ENCODE results near the gene SMCHD1.
A peak's percentile ranks its signal among the peaks of the same experiment; 100 is the strongest.
"Not testable (repeated sequence)": the region's sequence is repeated elsewhere in the genome, so short reads cannot be mapped to it uniquely, and the experiment has no call there.

The SMCHD1 gene

GRCh38 chr18:2656237-2656980 lies 883 bp downstream of the SMCHD1 start:
- TF ChIP-seq CTCF (IDR thresholded peaks at IDR 0.05; ENCODE audit: low read depth, low read length), result no peak
- DNase-seq (ENCODE audit: low read depth in 2 of 2), result peak; percentile 45 to 56
- H3K4me3 ChIP-seq (replicated peaks in 1 of 2; ENCODE audit: low read depth in 2 of 2, low read length in 2 of 2), result peak overlapping the region; percentile 90 to 95

DNA sequence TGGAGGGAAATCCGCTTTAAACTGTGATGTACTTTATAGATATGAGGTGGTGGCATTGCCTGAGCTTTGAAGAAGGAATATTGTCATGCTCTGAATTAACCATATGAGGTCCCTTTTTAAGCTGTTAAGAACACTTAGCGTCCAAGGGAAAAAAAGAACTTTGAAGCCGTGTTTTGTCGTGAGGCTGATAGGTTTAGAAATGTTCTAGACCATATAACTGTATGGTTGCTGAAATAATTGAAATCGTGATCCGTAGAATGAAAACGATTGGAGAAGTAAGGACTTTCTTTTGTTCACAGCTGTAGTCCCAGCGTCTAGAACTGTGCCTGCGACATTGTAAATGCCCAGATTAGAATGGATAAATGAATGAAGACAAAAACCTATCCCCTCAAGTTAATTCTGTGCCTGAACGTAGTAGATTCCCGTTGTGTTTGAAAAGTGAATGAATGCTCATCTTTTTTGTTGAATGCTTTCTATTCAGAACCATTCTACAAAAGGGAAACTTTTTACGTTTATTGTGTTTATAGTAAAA lies 1.5 kb downstream of the SMCHD1 start:
- no peak for TF ChIP-seq CTCF (IDR thresholded peaks at IDR 0.05; ENCODE audit: low read depth, low read length)
- peak in 1 of 2 donors; percentile 17 for DNase-seq (ENCODE audit: low read depth in 2 of 2)

GRCh38 chr18:2657788-2658458 lies 2.4 kb downstream of the SMCHD1 start:
- TF ChIP-seq CTCF (IDR thresholded peaks at IDR 0.05; ENCODE audit: low read depth, low read length), result no peak
- DNase-seq (ENCODE audit: low read depth in 2 of 2), result peak; percentile 72 to 80
- peak overlapping the region in 1 of 2 donors; percentile 22 for H3K4me3 ChIP-seq (replicated peaks in 1 of 2; ENCODE audit: low read depth in 2 of 2, low read length in 2 of 2)

More for the DNA sequence above, 1.5 kb downstream of the SMCHD1 start:
- peak overlapping the region; percentile 90 to 95 for H3K4me3 ChIP-seq (replicated peaks in 1 of 2; ENCODE audit: low read depth in 2 of 2, low read length in 2 of 2)

GRCh38 chr18:2660849-2661248 lies 5.3 kb downstream of the SMCHD1 start:
- not testable (repeated sequence) for H3K4me3 ChIP-seq (replicated peaks in 1 of 2; ENCODE audit: low read depth in 2 of 2, low read length in 2 of 2)

DNA sequence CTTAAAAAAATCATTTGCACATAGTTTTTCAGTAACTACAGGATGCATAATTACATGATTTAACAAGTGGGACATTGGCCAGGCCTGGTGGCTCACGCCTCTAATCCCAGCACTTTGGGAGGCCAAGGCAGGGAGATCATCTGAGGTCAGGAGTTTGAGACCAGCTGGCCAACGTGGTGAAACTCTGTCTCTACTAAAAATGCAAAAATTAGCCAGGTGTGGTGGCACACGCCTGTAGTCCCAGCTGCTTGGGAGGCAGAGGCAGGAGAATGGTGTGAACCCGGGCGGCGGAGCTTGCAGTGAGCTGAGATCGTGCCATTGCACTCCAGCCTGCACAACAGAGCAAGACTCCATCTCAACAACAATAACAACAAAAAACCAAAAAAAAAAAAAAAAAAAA lies 6.8 kb downstream of the SMCHD1 start:
- DNase-seq (ENCODE audit: low read depth in 2 of 2); H3K4me3 ChIP-seq (replicated peaks in 1 of 2; ENCODE audit: low read depth in 2 of 2, low read length in 2 of 2): not testable (repeated sequence)

More at GRCh38 chr18:2660849-2661248, 5.3 kb downstream of the SMCHD1 start:
- DNase-seq (ENCODE audit: low read depth in 2 of 2), result not testable (repeated sequence)

- TF ChIP-seq CTCF (IDR thresholded peaks at IDR 0.05; ENCODE audit: low read depth, low read length), result no peak
- DNase-seq (ENCODE audit: low read depth in 2 of 2), result no peak
- H3K4me3 ChIP-seq (replicated peaks in 1 of 2; ENCODE audit: low read depth in 2 of 2, low read length in 2 of 2), result no peak overlapping the region
These were observed 7.5 kb downstream of the SMCHD1 start for GRCh38 chr18:2662990-2663389.

- no peak for TF ChIP-seq CTCF (IDR thresholded peaks at IDR 0.05; ENCODE audit: low read depth, low read length)
- DNase-seq (ENCODE audit: low read depth in 2 of 2), result no peak
- no peak overlapping the region for H3K4me3 ChIP-seq (replicated peaks in 1 of 2; ENCODE audit: low read depth in 2 of 2, low read length in 2 of 2)
These were observed 16.9 kb downstream of the SMCHD1 start for GRCh38 chr18:2672410-2672809.
